Measurements from ENCODE around the gene EGFLAM. TPM values are rescaled to one million over a fixed set of nuclear protein-coding genes. Genes with fewer than 3 reads are reported as not detected.
"Not testable (repeated sequence)": the region's sequence is repeated elsewhere in the genome, so short reads cannot be mapped to it uniquely, and the experiment has no call there.

EGFLAM gene
- total and polyA plus RNA-seq, 5 donors, result 2.4 to 4.5 (median 3.4) TPM

- DNase-seq, result no peak
- 46% methylated on average over 5 of the region's 5 CpGs for WGBS
- ATAC-seq, result no peak
- H3K4me1 ChIP-seq (ENCODE audit: control insufficient read depth, insufficient read depth, low read length), result no peaks in the 10 kb centered on the region
- no peaks in the 10 kb centered on the region for H3K27me3 ChIP-seq (ENCODE audit: control insufficient read depth, insufficient read depth)
- no peak overlapping the region for H3K27ac ChIP-seq (ENCODE audit: low read length)
- H3K9me3 ChIP-seq (ENCODE audit: control insufficient read depth, low read length), result no peaks in the 10 kb centered on the region
- intact Hi-C loops (cut with DNase I), result no loop called here
- H3K4me3 ChIP-seq (ENCODE audit: low read length), result no peak overlapping the region
Measured at GRCh38 chr5:38403406-38403805, 145.0 kb downstream of the EGFLAM start.

- intact Hi-C loops (cut with DNase I), result no loop called here
- H3K9me3 ChIP-seq (ENCODE audit: control insufficient read depth, low read length), result no peaks in the 10 kb centered on the region
- no peaks in the 10 kb centered on the region for H3K27me3 ChIP-seq (ENCODE audit: control insufficient read depth, insufficient read depth)
Measured at GRCh38 chr5:38403877-38404635, 145.7 kb downstream of the EGFLAM start.

GRCh38 chr5:38404667-38405276 is 146.4 kb downstream of the EGFLAM start:
- H3K27me3 ChIP-seq (ENCODE audit: control insufficient read depth, insufficient read depth), result no peaks in the 10 kb centered on the region
- ATAC-seq, result no peak
- H3K27ac ChIP-seq (ENCODE audit: low read length), result no peak overlapping the region
- intact Hi-C loops (cut with DNase I), result no loop called here
- DNase-seq, result no peak
- no peak overlapping the region for H3K4me3 ChIP-seq (ENCODE audit: low read length)
- WGBS, result 62% methylated on average over 4 of the region's 4 CpGs
- no peaks in the 10 kb centered on the region for H3K4me1 ChIP-seq (ENCODE audit: control insufficient read depth, insufficient read depth, low read length)
- H3K9me3 ChIP-seq (ENCODE audit: control insufficient read depth, low read length), result no peaks in the 10 kb centered on the region

More at GRCh38 chr5:38403877-38404635, 145.7 kb downstream of the EGFLAM start:
- ATAC-seq (no peak), DNase-seq (no peak)
- Histone ChIP-seq H3K27ac (ENCODE audit: low read length) (no peak overlapping the region), H3K4me1 (ENCODE audit: control insufficient read depth, insufficient read depth, low read length) (no peaks in the 10 kb centered on the region), H3K4me3 (ENCODE audit: low read length) (no peak overlapping the region)
- 80% methylated on average over 6 of the region's 6 CpGs for WGBS

GRCh38 chr5:38408446-38409198 is 150.3 kb downstream of the EGFLAM start:
- no peak for DNase-seq
- no peak overlapping the region for H3K4me3 ChIP-seq (ENCODE audit: low read length)
- WGBS, result 84% methylated on average over 9 of the region's 9 CpGs
- no peak overlapping the region for H3K27ac ChIP-seq (ENCODE audit: low read length)
- no peaks in the 10 kb centered on the region for H3K4me1 ChIP-seq (ENCODE audit: control insufficient read depth, insufficient read depth, low read length)
- no peaks in the 10 kb centered on the region for H3K9me3 ChIP-seq (ENCODE audit: control insufficient read depth, low read length)
- H3K27me3 ChIP-seq (ENCODE audit: control insufficient read depth, insufficient read depth), result no peaks in the 10 kb centered on the region
- no peak for ATAC-seq
- intact Hi-C loops (cut with DNase I), result no loop called here

- H3K27ac ChIP-seq (ENCODE audit: low read length), result no peak overlapping the region
- ATAC-seq (no peak), DNase-seq (no peak)
- no peaks in the 10 kb centered on the region for H3K9me3 ChIP-seq (ENCODE audit: control insufficient read depth, low read length)
- intact Hi-C loops (cut with DNase I), result no loop called here
- WGBS, result 90% methylated on average over 7 of the region's 7 CpGs
- no peaks in the 10 kb centered on the region for H3K4me1 ChIP-seq (ENCODE audit: control insufficient read depth, insufficient read depth, low read length)
- no peaks in the 10 kb centered on the region for H3K27me3 ChIP-seq (ENCODE audit: control insufficient read depth, insufficient read depth)
- no peak overlapping the region for H3K4me3 ChIP-seq (ENCODE audit: low read length)
Measured at GRCh38 chr5:38410304-38410990, 152.1 kb downstream of the EGFLAM start.

- H3K27ac ChIP-seq (ENCODE audit: low read length), result no peak overlapping the region
- H3K4me3 ChIP-seq (ENCODE audit: low read length), result no peak overlapping the region
- no peaks in the 10 kb centered on the region for H3K9me3 ChIP-seq (ENCODE audit: control insufficient read depth, low read length)
- H3K4me1 ChIP-seq (ENCODE audit: control insufficient read depth, insufficient read depth, low read length), result no peaks in the 10 kb centered on the region
- H3K27me3 ChIP-seq (ENCODE audit: control insufficient read depth, insufficient read depth), result no peaks in the 10 kb centered on the region
- intact Hi-C loops (cut with DNase I), result no loop called here
- no peak for DNase-seq
- WGBS, result 83% methylated on average over 12 of the region's 12 CpGs
- ATAC-seq, result peak in 1 of 2 donors; percentile 54
Measured at GRCh38 chr5:38413696-38414095, 155.3 kb downstream of the EGFLAM start.

- Histone ChIP-seq H3K27ac (ENCODE audit: low read length) (no peak overlapping the region), H3K9me3 (ENCODE audit: control insufficient read depth, low read length) (no peaks in the 10 kb centered on the region), H3K4me1 (ENCODE audit: control insufficient read depth, insufficient read depth, low read length) (no peaks in the 10 kb centered on the region), H3K4me3 (ENCODE audit: low read length) (no peak overlapping the region), H3K27me3 (ENCODE audit: control insufficient read depth, insufficient read depth) (no peaks in the 10 kb centered on the region)
- intact Hi-C loops (cut with DNase I), result no loop called here
- no peak for ATAC-seq
- DNase-seq, result no peak
- WGBS, result 82% methylated on average over 4 of the region's 4 CpGs
Measured at GRCh38 chr5:38414348-38414747, 156.0 kb downstream of the EGFLAM start.

- H3K4me3 ChIP-seq (ENCODE audit: low read length); DNase-seq; ATAC-seq; H3K9me3 ChIP-seq (ENCODE audit: control insufficient read depth, low read length); H3K27me3 ChIP-seq (ENCODE audit: control insufficient read depth, insufficient read depth); H3K27ac ChIP-seq (ENCODE audit: low read length); H3K4me1 ChIP-seq (ENCODE audit: control insufficient read depth, insufficient read depth, low read length); intact Hi-C loops (cut with DNase I): not testable (repeated sequence)
- WGBS, result 76% methylated on average over 5 of the region's 5 CpGs
Measured at GRCh38 chr5:38415772-38416171, 157.4 kb downstream of the EGFLAM start.

- DNase-seq (peak in 1 of 3 donors; percentile 22), ATAC-seq (peak; percentile 86 to 90)
- intact Hi-C loops (cut with DNase I), result no loop called here
- no peak overlapping the region for H3K27ac ChIP-seq (ENCODE audit: low read length)
- no peaks in the 10 kb centered on the region for H3K27me3 ChIP-seq (ENCODE audit: control insufficient read depth, insufficient read depth)
- no peaks in the 10 kb centered on the region for H3K9me3 ChIP-seq (ENCODE audit: control insufficient read depth, low read length)
- no peak overlapping the region for H3K4me3 ChIP-seq (ENCODE audit: low read length)
- WGBS, result 41% methylated on average over 5 of the region's 5 CpGs
- no peaks in the 10 kb centered on the region for H3K4me1 ChIP-seq (ENCODE audit: control insufficient read depth, insufficient read depth, low read length)
Measured at GRCh38 chr5:38417658-38418017, 159.3 kb downstream of the EGFLAM start.

GRCh38 chr5:38420246-38420645 is 161.9 kb downstream of the EGFLAM start:
- Histone ChIP-seq H3K27me3 (ENCODE audit: control insufficient read depth, insufficient read depth) (no peaks in the 10 kb centered on the region), H3K4me3 (ENCODE audit: low read length) (no peak overlapping the region), H3K27ac (ENCODE audit: low read length) (no peak overlapping the region), H3K9me3 (ENCODE audit: control insufficient read depth, low read length) (peaks cover 3% of the 10 kb centered on the region), H3K4me1 (ENCODE audit: control insufficient read depth, insufficient read depth, low read length) (no peaks in the 10 kb centered on the region)
- no peak for DNase-seq
- over 99% methylated on average over 2 of the region's 2 CpGs for WGBS
- intact Hi-C loops (cut with DNase I), result no loop called here
- no peak for ATAC-seq

Measured in right cardiac atrium (tissue), 5 donors.